Daoy (cell line): ENCODE measurements around the gene LTK. TPM values are rescaled to one million over a fixed set of nuclear protein-coding genes. Genes with fewer than 3 reads are reported as not detected.

Experiments
- DNase-seq: peaks from one replicate; pipeline ENCODE4 v3.0.0-alpha.2; 2015; ENCODE audit warnings: low read depth
- total RNA-seq: library from RNA; depleted of rRNA; stranded (reverse); fragments of >200 nt; shearing (Covaris generic); gene quantifications from 2 replicates; pipeline ENCODE4 v1.2.3, GENCODE V29; 2014

LTK gene
- total RNA-seq, 1 experiment from 2014 or later: 0.40 TPM

DNA sequence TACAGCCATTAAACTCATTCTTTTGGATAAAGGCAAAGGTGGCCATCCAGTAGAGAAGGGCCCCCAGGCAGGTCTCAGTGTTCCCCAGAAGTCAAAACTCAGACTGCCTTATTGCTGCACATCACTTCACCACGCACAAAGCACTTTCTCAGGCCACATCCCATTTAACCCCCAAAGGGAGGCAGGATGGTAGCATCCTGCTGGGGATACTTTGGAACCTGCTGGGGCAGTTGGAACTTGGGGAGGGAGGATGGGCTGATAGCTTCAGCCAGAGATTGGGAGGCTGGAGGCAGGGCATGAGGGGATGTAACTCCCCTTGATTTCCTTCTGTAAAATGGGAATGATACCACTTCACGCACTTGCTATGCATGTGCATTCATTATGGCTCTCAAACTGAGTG lies 15.0 kb downstream of the LTK start:
- no peak for DNase-seq

- DNase-seq: no peak
Measured at GRCh38 chr15:41495736-41496599, 17.7 kb downstream of the LTK start.

DNA sequence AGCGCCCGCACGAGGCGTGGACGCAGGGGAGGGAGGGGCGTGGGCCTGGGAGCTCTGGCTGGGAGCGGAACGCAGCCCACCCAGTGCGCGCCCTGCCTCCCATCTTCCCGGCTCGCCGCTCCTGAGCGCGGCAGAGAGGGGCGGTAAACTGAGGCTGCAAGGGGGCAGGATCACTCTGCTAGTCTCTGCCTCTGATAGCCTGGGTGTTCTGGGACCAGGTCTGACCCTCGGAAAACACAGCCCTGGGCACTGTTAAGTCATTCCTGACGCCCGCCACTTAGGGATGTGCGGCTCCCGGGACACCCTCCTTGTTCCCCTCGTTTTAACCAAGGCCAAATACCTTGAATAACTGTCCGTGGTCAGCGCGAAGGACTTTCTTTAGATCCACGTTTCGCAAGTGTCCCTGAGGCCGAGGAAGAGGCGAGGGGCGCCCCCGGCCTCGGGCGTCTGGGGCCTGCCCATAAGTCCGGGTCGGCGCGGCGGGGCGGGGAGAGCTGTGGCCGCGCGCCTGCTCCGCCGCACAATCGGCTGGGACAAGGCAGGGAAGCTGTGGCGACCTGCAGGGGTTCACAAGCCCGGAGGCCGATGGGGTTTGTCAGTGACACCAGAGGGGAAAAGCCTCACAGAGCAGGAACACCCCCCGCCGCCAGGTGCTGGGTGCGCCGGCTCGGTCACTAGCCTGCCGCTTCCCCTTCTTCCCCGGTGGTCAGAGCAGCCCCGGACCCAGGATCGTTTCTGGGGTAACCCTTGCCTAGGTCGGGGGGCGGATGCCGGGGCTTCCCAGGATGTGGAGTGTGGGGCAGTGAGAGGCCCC lies 18.5 kb downstream of the LTK start:
- DNase-seq: no peak

- DNase-seq: peak; percentile 51
Measured at GRCh38 chr15:41494190-41494921, 19.3 kb downstream of the LTK start.

DNA sequence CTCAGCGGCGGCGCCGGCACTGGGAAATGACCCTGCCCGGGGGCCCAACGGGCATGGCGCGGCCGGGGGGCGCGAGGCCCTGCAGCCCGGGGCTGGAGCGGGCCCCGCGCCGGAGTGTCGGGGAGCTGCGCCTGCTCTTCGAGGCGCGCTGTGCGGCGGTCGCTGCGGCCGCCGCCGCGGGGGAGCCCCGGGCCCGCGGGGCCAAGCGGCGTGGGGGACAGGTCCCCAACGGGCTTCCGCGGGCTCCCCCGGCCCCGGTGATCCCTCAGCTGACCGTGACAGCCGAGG lies 19.8 kb downstream of the LTK start:
- DNase-seq: no peak

GRCh38 chr15:41493205-41493901 lies 20.3 kb downstream of the LTK start, which contains the start of gene ITPKA:
ITPKA (plus strand) TSS chr15:41493874; CDS start chr15:41493928, 54 bp downstream.
- peak; percentile 86 for DNase-seq

GRCh38 chr15:41492597-41493204 lies 20.9 kb downstream of the LTK start:
- DNase-seq: no peak

- no peak for DNase-seq
Measured at GRCh38 chr15:41491889-41492288, 21.7 kb downstream of the LTK start.

GRCh38 chr15:41490355-41490754 lies 23.3 kb downstream of the LTK start:
- DNase-seq: peak; percentile 93

GRCh38 chr15:41489641-41490040 lies 24.0 kb downstream of the LTK start:
- no peak for DNase-seq

DNA sequence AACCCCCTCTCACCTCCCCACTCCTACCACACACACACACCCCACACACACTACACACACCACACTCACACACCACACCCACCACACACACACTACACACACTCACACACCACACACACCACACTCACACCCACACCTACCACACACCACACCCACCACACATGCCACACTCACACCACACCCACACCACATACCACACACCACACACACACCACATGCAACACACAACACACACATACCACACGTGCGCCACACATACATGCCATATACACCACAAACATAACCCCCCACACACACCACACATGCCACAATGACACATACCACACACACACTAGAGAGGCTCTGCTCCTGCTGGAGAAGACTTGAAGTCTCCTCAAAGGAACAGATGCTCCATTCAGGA lies 25.8 kb downstream of the LTK start:
- no peak for DNase-seq

DNA sequence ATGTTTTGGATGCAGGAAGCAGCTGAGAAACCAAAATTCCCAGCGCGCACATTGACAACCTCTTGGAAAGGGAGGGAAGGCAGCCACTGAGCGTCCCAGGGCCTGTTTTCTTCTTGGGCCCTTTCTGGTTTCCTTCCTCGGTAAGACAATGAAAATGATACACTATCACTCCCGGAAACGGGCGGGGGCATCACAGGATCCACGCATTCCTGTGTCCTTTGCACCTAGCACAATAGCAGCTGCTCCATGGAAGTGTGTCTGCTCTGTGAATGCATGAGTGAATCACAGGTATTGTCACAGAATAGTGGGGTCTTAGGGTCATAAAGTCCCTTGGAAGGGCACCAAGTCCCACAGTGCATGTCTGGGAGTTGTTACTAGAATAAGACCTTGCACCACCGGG lies 26.2 kb downstream of the LTK start:
- no peak for DNase-seq

GRCh38 chr15:41486286-41486685 lies 27.3 kb downstream of the LTK start:
- DNase-seq: no peak

DNA sequence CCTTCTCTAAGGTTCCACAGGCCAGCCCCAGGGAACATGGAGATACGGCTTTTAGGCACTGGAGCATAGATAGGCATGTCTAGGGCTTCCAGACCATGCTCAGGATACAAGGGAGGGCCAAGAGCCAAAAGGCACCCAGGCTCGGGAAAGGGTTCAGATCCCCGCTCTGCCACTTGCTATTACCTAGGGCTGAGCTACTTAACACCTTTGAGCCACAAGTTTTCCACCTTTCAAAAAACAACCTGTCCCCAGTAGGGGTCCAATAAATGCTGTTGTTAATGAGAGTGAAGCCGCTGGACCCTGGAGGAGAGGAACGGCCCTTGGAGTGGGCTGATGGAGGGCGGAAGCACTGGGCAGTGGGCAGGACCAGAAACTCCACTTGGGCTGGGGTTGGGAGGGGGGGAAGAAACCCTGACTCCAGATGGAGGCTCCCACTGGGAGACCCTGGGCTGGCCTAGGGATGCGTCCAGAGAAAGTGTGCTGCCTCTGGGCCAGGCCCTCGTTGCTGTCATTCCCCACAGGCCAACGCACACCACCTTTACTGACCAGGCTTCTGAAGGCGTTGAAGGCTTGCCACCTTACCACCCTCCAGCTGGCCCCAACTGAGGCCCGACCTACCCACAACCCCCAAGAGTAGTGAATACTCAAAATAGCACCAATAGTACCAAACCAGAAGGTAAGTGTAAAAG lies 28.5 kb downstream of the LTK start:
- no peak for DNase-seq

- no peak for DNase-seq
Measured at GRCh38 chr15:41483519-41483918, 30.1 kb downstream of the LTK start.

- DNase-seq: no peak
Measured at GRCh38 chr15:41483115-41483514, 30.5 kb downstream of the LTK start.

DNA sequence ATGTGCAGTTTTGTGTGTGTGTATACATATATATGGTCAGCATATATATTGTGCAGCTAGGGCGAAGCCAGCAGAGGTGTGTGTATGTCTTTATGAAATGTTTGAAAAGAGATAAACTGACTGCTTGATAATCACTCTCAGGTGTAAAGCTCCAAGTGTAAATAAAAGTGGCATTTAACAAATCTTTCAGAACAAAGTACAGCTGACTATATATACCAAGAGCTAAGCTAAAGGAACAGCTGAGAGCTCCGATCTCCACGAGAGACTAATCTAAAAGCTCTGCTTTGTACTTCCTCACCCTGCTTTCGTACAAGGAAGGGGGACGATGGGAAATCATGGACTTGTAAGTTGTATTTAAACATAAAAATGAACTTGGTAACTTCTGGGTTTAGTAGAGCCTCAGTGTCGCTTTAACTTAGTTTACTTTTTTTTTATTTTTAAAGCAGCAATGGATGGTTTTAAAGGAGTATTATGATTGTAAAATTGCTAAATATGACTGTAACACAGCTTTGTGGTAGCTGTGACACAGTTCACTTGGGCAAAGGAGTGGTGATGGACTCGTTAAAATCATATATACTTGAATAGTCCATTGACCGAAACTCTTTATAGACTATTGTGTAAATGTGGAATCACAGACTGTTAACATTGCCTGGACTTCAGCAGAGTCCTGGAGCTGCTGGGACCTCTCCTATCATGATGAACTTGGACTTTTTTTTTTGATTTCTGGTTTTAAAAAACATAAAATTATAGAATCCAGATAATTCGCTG lies 31.3 kb downstream of the LTK start:
- DNase-seq: no peak

DNA sequence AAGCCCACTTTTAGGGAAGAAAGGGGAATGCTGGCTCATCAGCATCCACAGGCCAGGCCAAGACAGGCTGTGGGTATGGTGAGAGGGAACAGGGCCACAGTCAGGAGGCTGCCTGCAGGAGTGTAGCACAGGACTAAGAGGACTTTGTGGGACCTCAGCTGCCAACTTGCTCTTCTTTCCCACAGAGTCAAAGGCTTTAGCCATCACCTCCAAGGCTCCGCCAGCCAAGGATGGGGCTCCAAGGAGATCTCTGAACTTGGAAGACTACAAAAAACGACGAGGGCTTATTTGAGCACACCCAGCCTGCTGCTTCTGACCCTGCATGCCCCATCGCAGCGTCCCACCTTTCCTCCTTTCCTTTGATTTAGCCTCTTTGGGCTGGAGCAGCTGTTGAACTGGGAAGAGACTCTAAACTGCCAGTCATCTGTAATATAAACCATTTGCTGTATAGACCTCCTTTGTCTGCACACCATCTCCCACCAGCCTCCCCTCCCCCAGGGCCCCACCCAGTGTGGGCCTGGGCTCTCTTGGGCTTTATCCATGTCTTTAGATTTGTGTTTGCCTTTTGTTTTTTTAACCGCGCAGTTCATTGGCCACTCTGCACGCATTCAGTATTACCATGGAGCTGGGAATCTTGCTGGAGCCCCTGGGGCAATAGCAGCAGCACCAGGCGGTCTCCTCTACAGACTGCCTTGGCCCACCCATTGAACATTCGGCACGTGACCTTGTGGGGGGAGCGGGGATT lies 33.1 kb downstream of the LTK start:
- no peak for DNase-seq

GRCh38 chr15:41476416-41477048 lies 37.1 kb downstream of the LTK start:
- no peak for DNase-seq
